ENCODE measurements around the gene EIF4A2.
"Not testable (repeated sequence)": the region's sequence is repeated elsewhere in the genome, so short reads cannot be mapped to it uniquely, and the experiment has no call there.

EIF4A2 gene

GRCh38 chr3:186785495-186786018, 2.2 kb downstream of the EIF4A2 start:
- DNase-seq (ENCODE audit: low spot score), result peak; percentile 23

GRCh38 chr3:186786922-186787321, 3.5 kb downstream of the EIF4A2 start:
- DNase-seq (ENCODE audit: low spot score), result no peak

- DNase-seq (ENCODE audit: low spot score), result peak; percentile 38
Measured at GRCh38 chr3:186787642-186788481, 4.5 kb downstream of the EIF4A2 start.

- DNase-seq (ENCODE audit: low spot score), result peak; percentile 43
Measured at GRCh38 chr3:186788482-186789370, 5.3 kb downstream of the EIF4A2 start.

GRCh38 chr3:186789554-186790260, 6.3 kb downstream of the EIF4A2 start:
- DNase-seq (ENCODE audit: low spot score), result peak; percentile 65

GRCh38 chr3:186790261-186790981, 7.0 kb downstream of the EIF4A2 start:
- peak; percentile 76 for DNase-seq (ENCODE audit: low spot score)

- DNase-seq (ENCODE audit: low spot score), result no peak
Measured at GRCh38 chr3:186798239-186798874, 15.0 kb downstream of the EIF4A2 start.

GRCh38 chr3:186800285-186800684, 16.9 kb downstream of the EIF4A2 start:
- DNase-seq (ENCODE audit: low spot score), result no peak

- DNase-seq (ENCODE audit: low spot score), result no peak
Measured at GRCh38 chr3:186802701-186803100, 19.3 kb downstream of the EIF4A2 start.

GRCh38 chr3:186803447-186803846, 20.1 kb downstream of the EIF4A2 start:
- not testable (repeated sequence) for DNase-seq (ENCODE audit: low spot score)

GRCh38 chr3:186806089-186807055, 23.0 kb downstream of the EIF4A2 start, which contains the start of gene RFC4:
Gene RFC4 (minus strand): TSS chr3:186806482. CDS start chr3:186804713, 1,769 bp downstream.
- DNase-seq (ENCODE audit: low spot score), result peak; percentile 88

- no peak for DNase-seq (ENCODE audit: low spot score)
Measured at GRCh38 chr3:186807231-186807630, 23.9 kb downstream of the EIF4A2 start.

GRCh38 chr3:186810336-186810996, 27.1 kb downstream of the EIF4A2 start:
- no peak for DNase-seq (ENCODE audit: low spot score)

- not testable (repeated sequence) for DNase-seq (ENCODE audit: low spot score)
Measured at GRCh38 chr3:186811313-186811712, 27.9 kb downstream of the EIF4A2 start.

GRCh38 chr3:186814100-186814499, 30.7 kb downstream of the EIF4A2 start:
- DNase-seq (ENCODE audit: low spot score), result no peak

- no peak for DNase-seq (ENCODE audit: low spot score)
Measured at GRCh38 chr3:186815435-186815834, 32.1 kb downstream of the EIF4A2 start.

- DNase-seq (ENCODE audit: low spot score), result no peak
Measured at GRCh38 chr3:186818516-186818915, 35.1 kb downstream of the EIF4A2 start.

- DNase-seq (ENCODE audit: low spot score), result no peak
Measured at GRCh38 chr3:186818956-186819355, 35.6 kb downstream of the EIF4A2 start.

All from NAMALWA (cell line).